ENCODE results near the gene PAX8.
"Not testable (repeated sequence)": the region's sequence is repeated elsewhere in the genome, so short reads cannot be mapped to it uniquely, and the experiment has no call there.

- not testable (repeated sequence) for TF ChIP-seq CTCF (IDR thresholded peaks at IDR 0.05; ENCODE audit: low read depth, low read length, poor library complexity, severe bottlenecking); EZH2phosphoT487 (IDR thresholded peaks at IDR 0.05; ENCODE audit: borderline replicate concordance, low read length)
Measured at GRCh38 chr2:113311781-113312180, 33.1 kb upstream of the PAX8 start.
